IPS DF 19.7 (cell line): Measurements from ENCODE around the gene PDZK1IP1.

Source experiments
- DNase-seq: peaks from one replicate; pipeline ENCODE4 v3.0.0-alpha.2; 2013; ENCODE audit warnings: low read depth, low spot score

The PDZK1IP1 gene

DNA sequence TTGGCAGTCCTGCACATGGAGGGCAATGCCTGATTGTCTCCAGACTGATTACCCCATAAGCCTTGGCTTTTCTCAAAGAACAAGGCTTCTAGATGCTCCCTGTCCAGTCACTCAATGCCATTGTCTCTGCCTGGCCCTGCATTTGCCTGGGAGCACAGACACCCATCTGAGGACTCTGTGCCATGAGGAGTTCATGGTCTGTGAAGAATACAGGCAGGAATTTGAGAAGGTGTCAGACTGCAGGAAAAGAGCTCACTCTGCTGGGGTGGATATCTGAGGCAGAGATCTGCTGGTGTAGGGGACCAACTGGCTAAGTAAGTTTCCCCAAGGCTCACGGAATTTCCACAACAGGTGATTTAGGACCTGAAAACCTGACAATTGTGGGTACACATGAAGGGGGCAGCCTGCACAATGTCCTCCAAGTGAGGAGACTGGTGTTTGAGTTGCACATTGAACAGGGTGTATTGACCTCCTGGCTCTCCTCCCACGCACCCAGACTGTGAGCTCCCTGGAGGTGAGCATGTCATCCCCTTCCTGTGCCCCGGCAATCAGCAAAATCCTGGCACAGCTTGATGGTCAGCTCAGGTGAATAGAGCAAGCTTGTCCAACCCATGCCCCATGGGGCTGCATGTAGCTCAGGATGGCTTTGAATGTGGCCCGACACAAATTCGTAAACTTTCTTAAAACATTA is 51.8 kb downstream of the PDZK1IP1 start:
- no peak for DNase-seq

GRCh38 chr1:47137198-47137597 is 52.6 kb downstream of the PDZK1IP1 start, which contains the start of gene CYP4A22:
Gene CYP4A22, plus strand, starts transcription at chr1:47137441. Its CDS starts 45 bp downstream, at chr1:47137486.
- no peak for DNase-seq
